HepG2 (cell line): Measurements from ENCODE around the gene ARL16. TPM values are rescaled to one million over a fixed set of nuclear protein-coding genes. Genes with fewer than 3 reads are reported as not detected.
A peak's percentile ranks its signal among the peaks of the same experiment; 100 is the strongest.

Experiments
- BRD4 ChIP-seq: sonication (generic); formaldehyde crosslinking; IDR thresholded peaks from 2 replicates; pipeline ENCODE4 v1.4.0; 2020; ENCODE audit warnings: missing genetic modification reagents
- CCDC6 ChIP-seq: sonication (generic); formaldehyde crosslinking; IDR thresholded peaks from 2 replicates; pipeline ENCODE4 v1.8.1; 2022; ENCODE audit warnings: mild to moderate bottlenecking, missing genetic modification reagents, moderate library complexity
- CREB3 ChIP-seq: sonication (generic); formaldehyde crosslinking; IDR thresholded peaks from 2 replicates; pipeline ENCODE4 v1.5.0; 2020; ENCODE audit warnings: missing genetic modification reagents
- ELF4 ChIP-seq: sonication (generic); formaldehyde crosslinking; IDR thresholded peaks from 2 replicates; pipeline ENCODE4 v1.5.0; 2020; ENCODE audit warnings: missing genetic modification reagents, mild to moderate bottlenecking, moderate library complexity, borderline replicate concordance
- HNRNPUL1 ChIP-seq: fragments of 200-400 bp; formaldehyde crosslinking; IDR thresholded peaks from 2 replicates; pipeline ENCODE4 v1.6.1; 2017; ENCODE audit warnings: low read depth, mild to moderate bottlenecking, low read length, moderate library complexity
- HOMEZ ChIP-seq: IDR thresholded peaks from 2 replicates; pipeline ENCODE4 v1.6.1; 2016; ENCODE audit warnings: low read depth
- KDM5B ChIP-seq: sonication (generic); formaldehyde crosslinking; IDR thresholded peaks from 2 replicates; pipeline ENCODE4 v1.4.0; 2020; ENCODE audit warnings: missing genetic modification reagents, mild to moderate bottlenecking, borderline replicate concordance
- MAX ChIP-seq: IDR thresholded peaks from 2 replicates; pipeline ENCODE4 v1.6.1; 2012; ENCODE audit warnings: inconsistent platforms
- MYC ChIP-seq: sonication (generic); formaldehyde crosslinking; IDR thresholded peaks from 2 replicates; pipeline ENCODE4 v1.9.0; 2021; ENCODE audit warnings: missing genetic modification reagents, borderline replicate concordance
- NFIC ChIP-seq: IDR thresholded peaks from 2 replicates; pipeline ENCODE4 v1.6.1; 2012; ENCODE audit warnings: mild to moderate bottlenecking, low read length, inconsistent platforms
- NFKB2 ChIP-seq: sonication (generic); formaldehyde crosslinking; IDR thresholded peaks from 2 replicates; pipeline ENCODE4 v1.4.0; 2020; ENCODE audit warnings: missing genetic modification reagents, borderline replicate concordance
- PAXIP1 ChIP-seq: sonication (generic); formaldehyde crosslinking; conservative IDR thresholded peaks from 2 replicates; pipeline ENCODE4 v1.4.0; 2020; ENCODE audit warnings: mild to moderate bottlenecking, missing genetic modification reagents, moderate library complexity
- SRSF9 ChIP-seq: fragments of 200-400 bp; formaldehyde crosslinking; IDR thresholded peaks from 2 replicates; pipeline ENCODE4 v1.6.1; 2018; ENCODE audit warnings: borderline replicate concordance, mild to moderate bottlenecking, low read depth, low read length; ENCODE audit not compliant: insufficient read depth, poor library complexity, severe bottlenecking
- ZNF263 ChIP-seq: sonication (generic); formaldehyde crosslinking; IDR thresholded peaks from 2 replicates; pipeline ENCODE4 v1.4.0; 2020; ENCODE audit warnings: missing genetic modification reagents
- ZNF362 ChIP-seq: sonication (generic); formaldehyde crosslinking; IDR thresholded peaks from 2 replicates; pipeline ENCODE4 v1.4.0; 2020; ENCODE audit warnings: missing genetic modification reagents, mild to moderate bottlenecking, borderline replicate concordance
- ZNF510 ChIP-seq: sonication (generic); formaldehyde crosslinking; IDR thresholded peaks from 2 replicates; pipeline ENCODE4 v1.4.0; 2020; ENCODE audit warnings: low read depth, mild to moderate bottlenecking, missing genetic modification reagents
- ZNF549 ChIP-seq: sonication (generic); formaldehyde crosslinking; IDR thresholded peaks from 2 replicates; pipeline ENCODE4 v1.5.0; 2020; ENCODE audit warnings: missing genetic modification reagents
- ZNF598 ChIP-seq: sonication (generic); formaldehyde crosslinking; IDR thresholded peaks from 2 replicates; pipeline ENCODE4 v1.5.1; 2020; ENCODE audit warnings: mild to moderate bottlenecking, missing genetic modification reagents, borderline replicate concordance
- ZNF619 ChIP-seq: sonication (generic); formaldehyde crosslinking; IDR thresholded peaks from 2 replicates; pipeline ENCODE4 v1.4.0; 2020; ENCODE audit warnings: mild to moderate bottlenecking, missing genetic modification reagents
- ZNF629 ChIP-seq: sonication (generic); formaldehyde crosslinking; conservative IDR thresholded peaks from 2 replicates; pipeline ENCODE4 v1.5.0; 2020; ENCODE audit warnings: missing genetic modification reagents
- ZNF782 ChIP-seq: sonication (generic); formaldehyde crosslinking; IDR thresholded peaks from 2 replicates; pipeline ENCODE4 v1.4.0; 2020; ENCODE audit warnings: missing genetic modification reagents, mild to moderate bottlenecking, borderline replicate concordance
- ZNF841 ChIP-seq: sonication (generic); formaldehyde crosslinking; IDR thresholded peaks from 2 replicates; pipeline ENCODE4 v1.8.1; 2023; ENCODE audit warnings: missing genetic modification reagents, borderline replicate concordance
- ZSCAN30 ChIP-seq: sonication (generic); formaldehyde crosslinking; IDR thresholded peaks from 2 replicates; pipeline ENCODE4 v1.5.0; 2020; ENCODE audit warnings: mild to moderate bottlenecking, missing genetic modification reagents
- polyA plus RNA-seq, 8 experiments: library from polyadenylated mRNA; depleted of rRNA in 3 of 8; stranded (reverse) in 7 of 8; unstranded in 1 of 8; fragments of >200 nt; fragmentation: Illumina TruSeq in 4 of 8; extraction: Trizol in 4 of 8; gene quantifications; 2 replicates each; pipeline versions ENCODE4 v1.2.1 to v1.2.3, GENCODE V29; 2011 to 2016; ENCODE audit warnings: low read depth in 4 of 8, missing spikeins in 1 of 8, mixed read lengths in 1 of 8; ENCODE audit not compliant: insufficient read depth in 1 of 8
- total RNA-seq, 5 experiments: library from RNA; depleted of rRNA; stranded (reverse); fragments of >200 nt; fragmentation: Illumina TruSeq; extraction: Trizol; gene quantifications; 2 replicates each; pipeline ENCODE4 v1.2.3, GENCODE V29; 2016; ENCODE audit warnings: low read depth in 1 of 5

ARL16 gene
- total and polyA plus RNA-seq, 2 of the 13 experiments (the other 11 are each of a cell fraction or from before 2014, with no cell fraction given): 20.8 to 30.8 TPM

GRCh38 chr17:81727324-81728031 is 43.9 kb upstream of the ARL16 start (continued):
- TF ChIP-seq CREB3 (CRISPR knock-in tag) (peak; percentile 90; the same call in 1 of the 2 replicates), SRSF9 (no peak), BRD4 (CRISPR knock-in tag) (peak; percentile 99), NFIC (no peak), ZNF629 (CRISPR knock-in tag) (peak; percentile 74), MAX (peak; percentile 100), HOMEZ (CRISPR knock-in tag) (peak; percentile 82; the same call in 1 of the 2 replicates), ZNF841 (peak; percentile 93), MYC (peak; percentile 99), PAXIP1 (CRISPR knock-in tag) (peak; percentile 75), ELF4 (CRISPR knock-in tag) (peak; percentile 65; the same call in 1 of the 2 replicates), ZNF362 (CRISPR knock-in tag) (peak; percentile 93), ZNF510 (CRISPR knock-in tag) (peak; percentile 99), HNRNPUL1 (no peak), CCDC6 (CRISPR knock-in tag) (peak; percentile 99), KDM5B (CRISPR knock-in tag) (peak; percentile 100), NFKB2 (CRISPR knock-in tag) (peak; percentile 100), ZSCAN30 (CRISPR knock-in tag) (no peak), ZNF263 (peak; percentile 88), ZNF782 (CRISPR knock-in tag) (peak; percentile 99), ZNF549 (no peak), ZNF619 (CRISPR knock-in tag) (peak; percentile 71; the same call in 1 of the 2 replicates), ZNF598 (peak; percentile 100)
